ENCODE measurements around the gene DNAH10. TPM values are rescaled to one million over a fixed set of nuclear protein-coding genes. Genes with fewer than 3 reads are reported as not detected.

DNAH10 gene
- 0.28 and 0.60 TPM in 2 replicates for total RNA-seq
- 0.22 and 0.68 TPM in 2 replicates for polyA plus RNA-seq

GRCh38 chr12:123761841-123762714 is at the start of gene DNAH10:
Gene DNAH10 (plus strand): TSS chr12:123762301. CDS start chr12:123762337, 36 bp downstream.
- Histone ChIP-seq H3K9me3 (ENCODE audit: low read depth) (no peaks in the 10 kb centered on the region), H2AFZ (peak within 1 kb of the TSS; percentile 68), H3K4me2 (peak within 1 kb of the TSS; percentile 99), H3K27me3 (peaks cover 3% of the 10 kb centered on the region), H3K4me1 (ENCODE audit: insufficient read depth) (peaks cover 10% of the 10 kb centered on the region), H3K36me3 (replicated peaks; ENCODE audit: insufficient read depth, low read depth) (no peaks in the 10 kb centered on the region), H3K79me2 (no peaks in the 10 kb centered on the region), H3K27ac (no peak within 1 kb of the TSS), H3K4me3 (peak within 1 kb of the TSS; percentile 64), H3K9me2 (replicated peaks; ENCODE audit: insufficient read depth) (no peaks in the 10 kb centered on the region), H4K20me1 (ENCODE audit: insufficient read depth, poor library complexity, severe bottlenecking) (no peaks in the 10 kb centered on the region)
- TF ChIP-seq CTCF (IDR thresholded peaks at IDR 0.05; ENCODE audit: poor library complexity) (peak; percentile 51), EZH2 (IDR thresholded peaks at IDR 0.05; ENCODE audit: borderline replicate concordance) (no peak)
- WGBS (ENCODE audit: low lambda C conversion rate, missing lambda C conversion rate), result 2% methylated on average over 72 of the region's 105 CpGs
- DNase-seq (ENCODE audit: low spot score), result peak; percentile 72

- TF ChIP-seq CTCF (IDR thresholded peaks at IDR 0.05; ENCODE audit: poor library complexity), result no peak
- no peak for TF ChIP-seq EZH2 (IDR thresholded peaks at IDR 0.05; ENCODE audit: borderline replicate concordance)
- no peaks in the 10 kb centered on the region for H3K27me3 ChIP-seq
- H3K4me1 ChIP-seq (ENCODE audit: insufficient read depth), result peaks cover 9% of the 10 kb centered on the region
- no peak for DNase-seq (ENCODE audit: low spot score)
- H3K9me2 ChIP-seq (replicated peaks; ENCODE audit: insufficient read depth), result no peaks in the 10 kb centered on the region
- H3K4me3 ChIP-seq, result peak overlapping the region; percentile 74
- no peaks in the 10 kb centered on the region for H3K36me3 ChIP-seq (replicated peaks; ENCODE audit: insufficient read depth, low read depth)
- H3K4me2 ChIP-seq, result peak overlapping the region; percentile 92
- H3K79me2 ChIP-seq, result peaks cover 39% of the 10 kb centered on the region
- 4% methylated on average over 26 of the region's 26 CpGs for WGBS (ENCODE audit: low lambda C conversion rate, missing lambda C conversion rate)
- peak overlapping the region; percentile 56 for H3K27ac ChIP-seq
- H3K9me3 ChIP-seq (ENCODE audit: low read depth), result no peaks in the 10 kb centered on the region
- peak overlapping the region; percentile 73 for H2AFZ ChIP-seq
- H4K20me1 ChIP-seq (ENCODE audit: insufficient read depth, poor library complexity, severe bottlenecking), result no peaks in the 10 kb centered on the region
Measured at GRCh38 chr12:123712780-123713319, 49.3 kb upstream of the DNAH10 start.

- peak; percentile 46 for DNase-seq (ENCODE audit: low spot score)
- Histone ChIP-seq H3K4me1 (ENCODE audit: insufficient read depth) (peaks cover 9% of the 10 kb centered on the region), H2AFZ (no peak overlapping the region), H3K4me3 (no peak overlapping the region), H3K79me2 (peaks cover 44% of the 10 kb centered on the region), H3K36me3 (replicated peaks; ENCODE audit: insufficient read depth, low read depth) (no peaks in the 10 kb centered on the region), H3K27ac (peak overlapping the region; percentile 30), H3K4me2 (peak overlapping the region; percentile 92), H3K27me3 (no peaks in the 10 kb centered on the region), H3K9me2 (replicated peaks; ENCODE audit: insufficient read depth) (no peaks in the 10 kb centered on the region), H4K20me1 (ENCODE audit: insufficient read depth, poor library complexity, severe bottlenecking) (no peaks in the 10 kb centered on the region), H3K9me3 (ENCODE audit: low read depth) (no peaks in the 10 kb centered on the region)
- 42% methylated on average over 6 of the region's 6 CpGs for WGBS (ENCODE audit: low lambda C conversion rate, missing lambda C conversion rate)
- TF ChIP-seq EZH2 (IDR thresholded peaks at IDR 0.05; ENCODE audit: borderline replicate concordance) (no peak), EZH2phosphoT487 (IDR thresholded peaks at IDR 0.05; ENCODE audit: low read depth, severe bottlenecking, unreplicated experiment) (no peak), CTCF (IDR thresholded peaks at IDR 0.05; ENCODE audit: poor library complexity) (no peak)
Measured at GRCh38 chr12:123713398-123713797, 48.7 kb upstream of the DNAH10 start.
